HG03135 (cell line): Measurements from ENCODE around the gene BAIAP2L1.
"Not testable (repeated sequence)": the region's sequence is repeated elsewhere in the genome, so short reads cannot be mapped to it uniquely, and the experiment has no call there.

Source experiments
- ATAC-seq: cut with Tn5 transposase; IDR thresholded peaks from one replicate; pipeline ENCODE4 v1.9.1; 2021; ENCODE audit warnings: mild to moderate bottlenecking, moderate library complexity; ENCODE audit not compliant: unreplicated experiment

Gene BAIAP2L1

DNA sequence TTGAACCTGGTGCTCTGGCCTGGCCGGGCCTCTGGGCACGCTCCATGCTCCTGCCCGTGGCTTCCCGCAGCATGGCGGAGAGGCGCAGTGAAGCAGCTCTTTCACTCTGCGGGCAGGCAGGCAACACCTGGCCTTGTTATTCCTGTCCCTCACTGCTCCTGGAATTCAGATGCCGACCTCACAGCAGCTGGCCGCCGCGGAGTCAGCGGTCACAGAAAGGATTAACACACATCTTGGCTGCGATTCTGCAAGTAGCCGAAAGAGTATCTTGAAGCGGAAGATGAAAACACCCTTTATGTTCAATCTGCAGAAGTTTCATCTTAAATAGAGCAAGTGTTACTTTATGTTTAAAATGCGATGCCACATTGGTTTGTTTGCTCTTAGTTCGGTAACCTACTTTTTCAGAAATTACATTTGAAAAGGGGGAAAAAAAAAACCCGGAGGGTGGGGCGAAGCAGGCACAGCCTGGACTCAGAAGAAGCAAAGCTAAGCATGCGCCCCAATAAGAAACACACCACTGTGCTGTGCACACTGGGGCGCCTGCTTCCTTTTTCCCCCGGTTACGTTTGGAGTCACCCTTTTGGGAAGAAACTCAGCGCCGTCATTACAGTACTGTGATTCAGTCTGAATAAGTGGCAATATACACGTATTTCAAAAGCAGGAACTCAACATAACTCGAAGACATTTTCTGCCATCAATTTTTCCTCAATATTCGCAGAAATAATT lies 77.1 kb downstream of the BAIAP2L1 start:
- no peak for ATAC-seq

GRCh38 chr7:98322331-98323270 lies 78.3 kb downstream of the BAIAP2L1 start:
- ATAC-seq = no peak

GRCh38 chr7:98321301-98321700 lies 79.6 kb downstream of the BAIAP2L1 start:
- ATAC-seq = no peak

DNA sequence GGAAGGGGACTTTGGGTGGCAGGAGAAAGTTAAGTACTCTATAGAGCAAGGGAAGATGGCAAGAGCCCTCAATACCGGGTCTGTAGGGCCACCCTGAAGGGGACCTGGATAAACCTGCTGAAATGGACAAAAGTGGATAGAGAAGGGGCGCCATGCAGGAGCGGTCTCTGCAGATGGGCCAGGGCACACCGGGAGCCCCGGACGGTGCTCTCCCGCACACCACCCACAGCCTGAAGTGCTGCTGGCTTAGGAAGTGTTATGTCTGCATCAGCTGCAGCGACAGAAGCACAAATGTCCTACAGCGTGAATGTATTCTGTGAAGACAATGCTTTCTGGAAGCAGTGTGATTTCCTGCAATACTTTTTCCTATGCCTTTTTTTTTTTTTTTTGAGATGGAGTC lies 81.7 kb downstream of the BAIAP2L1 start:
- no peak for ATAC-seq

DNA sequence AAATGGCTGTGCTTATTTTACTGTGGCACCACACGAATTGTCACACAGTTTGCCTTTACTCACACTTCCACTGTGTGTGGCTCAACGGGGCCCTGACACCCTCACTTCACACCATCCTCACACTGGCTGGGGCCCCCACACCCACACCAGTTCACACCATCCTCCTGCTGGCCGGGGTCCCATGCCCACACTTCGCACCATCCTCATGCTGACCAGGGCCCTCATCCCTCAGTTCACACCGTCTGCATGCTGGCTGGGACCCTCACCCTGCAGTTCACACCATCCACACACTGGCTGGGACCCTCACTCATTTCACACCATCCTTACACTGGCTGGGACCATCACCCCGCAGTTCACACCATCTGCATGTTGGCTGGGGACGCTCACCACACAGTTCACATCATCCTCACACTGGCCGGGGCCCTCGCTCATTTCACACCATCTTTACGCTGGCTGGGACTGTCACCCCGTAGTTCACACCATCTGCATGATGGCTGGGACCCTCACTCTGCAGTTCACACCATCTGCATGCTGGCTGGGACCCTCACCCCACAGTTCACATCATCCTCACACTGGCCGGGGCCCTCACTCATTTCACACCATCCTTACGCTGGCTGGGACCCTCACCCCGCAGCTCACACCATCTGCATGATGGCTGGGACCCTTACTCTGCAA lies 83.4 kb downstream of the BAIAP2L1 start:
- no peak for ATAC-seq

DNA sequence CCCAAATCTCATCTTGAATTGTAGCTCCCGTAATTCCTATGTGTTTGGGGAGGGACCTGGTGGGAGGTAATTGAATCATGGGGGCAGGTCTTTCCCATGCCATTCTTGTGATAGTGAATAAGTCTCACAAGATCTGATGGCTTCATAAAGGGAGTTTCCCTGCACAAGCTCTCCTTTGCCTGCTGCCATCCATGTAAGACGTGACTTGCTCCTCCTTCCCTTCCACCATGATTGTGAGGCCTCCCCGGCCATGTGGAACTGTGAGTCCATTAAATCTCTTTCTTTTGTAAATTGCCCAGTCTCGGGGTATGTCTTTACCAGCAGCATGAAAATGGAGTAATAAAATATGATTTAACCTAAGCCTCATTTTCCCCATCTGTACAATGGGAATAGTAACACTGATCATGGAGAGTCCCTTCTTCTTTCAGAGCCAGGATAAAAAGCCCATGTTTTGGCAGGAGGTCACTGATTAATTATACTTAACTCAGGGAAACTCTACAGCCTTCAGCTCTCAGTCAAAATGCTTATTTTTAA lies 84.8 kb downstream of the BAIAP2L1 start:
- ATAC-seq = not testable (repeated sequence)

DNA sequence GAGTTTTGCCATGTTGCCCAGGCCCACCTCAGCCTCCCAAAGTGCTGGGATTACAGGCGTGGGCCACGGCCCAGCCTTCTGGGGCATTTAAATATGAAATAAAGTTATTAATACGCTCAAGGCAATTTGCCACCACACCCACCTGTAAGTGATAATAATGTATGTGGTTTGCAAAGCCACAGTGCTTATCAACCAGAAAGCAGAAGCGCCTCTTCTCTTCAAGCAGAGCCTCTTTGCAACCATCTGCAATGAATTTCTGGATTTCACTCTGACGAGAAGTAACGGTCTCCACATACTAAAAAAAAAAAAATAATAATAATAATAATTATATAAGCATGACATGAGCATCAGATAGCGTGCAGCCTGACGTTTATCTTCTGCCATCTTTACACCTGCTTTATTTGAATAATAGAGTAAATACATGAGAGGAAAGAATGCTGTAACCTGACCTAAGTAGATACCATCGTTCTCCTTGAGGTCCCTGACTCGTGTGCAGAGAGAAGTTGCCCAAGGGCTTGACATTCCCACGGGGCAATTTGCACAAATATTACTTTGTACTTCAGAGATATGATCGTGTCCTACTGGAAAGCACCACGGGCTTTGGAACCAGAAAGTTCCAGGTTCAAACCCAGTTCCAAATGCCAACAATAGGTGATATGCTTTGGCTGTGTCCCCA lies 85.4 kb downstream of the BAIAP2L1 start:
- peak; percentile 84 for ATAC-seq

GRCh38 chr7:98314469-98314868 lies 86.4 kb downstream of the BAIAP2L1 start:
- no peak for ATAC-seq

GRCh38 chr7:98312201-98312600 lies 88.7 kb downstream of the BAIAP2L1 start:
- ATAC-seq = no peak

DNA sequence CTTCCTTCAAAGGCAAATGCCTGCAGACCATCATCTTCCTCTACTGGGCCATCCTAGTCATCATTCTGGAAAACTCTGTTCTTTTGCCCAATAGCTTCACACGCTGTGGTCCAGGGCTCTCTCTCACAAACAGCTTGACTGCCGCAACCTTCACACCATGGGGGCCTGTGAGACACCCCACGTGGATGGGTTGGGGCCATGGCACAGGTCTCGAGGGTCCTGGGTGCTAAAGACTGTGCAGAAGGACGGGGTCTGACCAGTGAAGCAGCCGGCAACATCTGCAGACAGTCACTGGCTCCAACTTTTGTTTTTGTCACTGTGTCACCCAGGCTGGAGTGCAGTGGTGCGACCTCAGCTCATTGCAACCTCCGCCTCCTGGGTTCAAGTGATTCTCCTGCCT lies 91.3 kb downstream of the BAIAP2L1 start:
- ATAC-seq = no peak

DNA sequence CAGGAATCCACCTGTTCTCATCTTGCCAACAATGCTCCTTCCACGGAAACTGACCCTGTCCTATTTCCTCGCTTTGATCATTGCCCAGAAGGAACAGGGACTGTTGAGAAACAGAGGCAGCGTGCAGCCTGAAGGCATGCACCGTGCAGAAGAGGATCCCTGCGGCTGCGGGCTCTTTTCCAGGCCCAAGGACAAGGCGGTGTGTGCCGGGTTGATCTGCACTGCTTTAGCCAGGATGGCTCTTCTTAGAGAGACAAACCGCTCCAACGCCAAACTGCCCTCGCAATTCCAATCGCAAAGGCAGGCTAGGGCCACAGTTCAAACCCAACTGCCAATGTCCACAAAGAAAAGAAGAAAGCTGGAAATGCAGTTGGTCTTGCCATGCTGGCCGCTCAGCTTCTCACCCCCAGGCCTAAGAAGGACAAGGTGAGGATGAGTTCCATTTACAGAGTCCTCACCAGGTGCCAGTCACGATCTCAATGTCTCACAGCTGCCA lies 92.9 kb downstream of the BAIAP2L1 start:
- ATAC-seq = no peak

- no peak for ATAC-seq
These were observed 94.8 kb downstream of the BAIAP2L1 start for GRCh38 chr7:98305951-98306535.

DNA sequence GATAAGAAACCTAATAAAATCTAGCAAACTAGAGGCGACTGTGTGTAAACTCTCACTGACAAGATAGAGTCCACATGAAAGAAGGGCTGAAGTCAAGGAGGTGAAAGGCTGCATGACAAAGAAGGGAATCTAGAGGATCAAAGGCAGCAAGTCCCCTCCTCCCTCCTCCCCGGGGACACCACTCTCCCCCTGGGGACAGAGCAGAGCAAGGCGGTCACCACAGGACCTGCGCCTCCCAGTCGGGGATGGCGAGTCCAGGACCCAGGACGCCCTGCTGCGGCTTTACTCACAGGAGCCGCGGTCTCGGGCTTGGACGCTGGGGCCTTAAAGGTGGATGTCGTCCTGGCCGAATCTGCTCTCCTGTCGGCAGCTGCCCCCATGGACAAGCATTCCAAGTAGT lies 97.0 kb downstream of the BAIAP2L1 start:
- ATAC-seq = no peak

GRCh38 chr7:98303176-98303865 lies 97.6 kb downstream of the BAIAP2L1 start:
- no peak for ATAC-seq

DNA sequence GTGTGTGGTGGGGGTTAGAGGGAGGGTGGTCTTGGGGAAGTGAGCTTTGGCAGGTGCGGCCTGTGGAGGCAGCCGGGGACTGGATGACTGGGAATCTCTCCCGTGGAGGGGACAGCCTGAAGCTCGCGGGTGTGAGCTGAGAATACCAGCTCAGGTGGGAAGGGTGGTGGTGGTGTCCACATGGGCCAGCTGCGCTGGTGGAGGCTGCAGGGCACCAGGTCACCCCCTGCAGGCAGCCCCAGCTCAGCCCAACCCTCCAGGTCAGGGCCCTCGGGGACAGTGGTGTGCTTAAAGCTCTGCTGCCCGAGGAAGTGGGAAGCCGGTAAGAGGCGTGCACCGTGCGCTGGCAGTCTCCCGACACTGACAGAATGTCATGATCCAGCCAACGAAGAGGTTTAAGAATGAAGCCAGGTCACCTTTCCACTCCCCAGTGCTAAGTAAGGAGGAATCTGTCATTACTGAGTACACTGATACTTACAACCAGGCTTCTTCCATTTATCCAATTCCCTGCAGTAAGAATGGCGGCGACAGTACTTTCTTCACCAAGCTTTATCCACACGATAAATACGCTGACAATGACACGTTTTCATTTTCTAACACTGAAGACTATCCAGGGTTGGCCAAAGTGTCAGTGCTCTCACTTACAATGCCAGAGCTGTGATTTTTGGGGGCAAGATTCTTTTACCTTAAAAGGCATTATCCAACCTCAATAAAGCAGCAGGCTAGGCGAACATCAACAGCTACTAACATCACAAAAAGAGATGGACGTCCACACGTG lies 99.0 kb downstream of the BAIAP2L1 start:
- ATAC-seq = no peak

GRCh38 chr7:98300595-98301372 lies 100.1 kb downstream of the BAIAP2L1 start:
- ATAC-seq = no peak

- ATAC-seq = no peak
These were observed 103.1 kb downstream of the BAIAP2L1 start for GRCh38 chr7:98297626-98298286.
